ENCODE results near the gene FRY. TPM values are rescaled to one million over a fixed set of nuclear protein-coding genes. Genes with fewer than 3 reads are reported as not detected.

The FRY gene
- total RNA-seq, 1 experiment from 2014 or later, result 1.3 TPM

GRCh38 chr13:32040052-32040642 lies 8.6 kb downstream of the FRY start:
- intact Hi-C loops (cut with micrococcal nuclease), result no loop called here
- H3K4me1 ChIP-seq (ENCODE audit: insufficient read depth, low read length), result no peaks in the 10 kb centered on the region
- H4K20me1 ChIP-seq (ENCODE audit: low read length), result no peaks in the 10 kb centered on the region
- H3K79me2 ChIP-seq (ENCODE audit: low read length), result no peaks in the 10 kb centered on the region
- H3K36me3 ChIP-seq (ENCODE audit: low read depth, low read length), result no peaks in the 10 kb centered on the region
- no peak overlapping the region for H3K9ac ChIP-seq (ENCODE audit: low read length)
- no peak overlapping the region for H3K4me2 ChIP-seq (ENCODE audit: low read length)
- H3K4me3 ChIP-seq (ENCODE audit: low read length), result no peak overlapping the region
- H3K27ac ChIP-seq (ENCODE audit: low read length), result no peak overlapping the region
- POLR2A ChIA-PET (ENCODE audit: unreplicated experiment), result no interaction called here
- TF ChIP-seq EZH2 (IDR thresholded peaks at IDR 0.05; ENCODE audit: low read length, unreplicated experiment), result no peak
- no peak for TF ChIP-seq EZH2phosphoT487 (IDR thresholded peaks at IDR 0.05; ENCODE audit: borderline replicate concordance, low read length)
- no peak for TF ChIP-seq CTCF (conservative IDR thresholded peaks at IDR 0.05; ENCODE audit: low read depth, low read length)
- no peaks in the 10 kb centered on the region for H3K9me2 ChIP-seq (replicated peaks; ENCODE audit: low read length)
- DNase-seq (no peak), ATAC-seq (no peak)
- BruUV-seq (replicated peaks), result no TSS peak
- CTCF ChIA-PET, result no interaction called here
- no peak overlapping the region for H2AFZ ChIP-seq (ENCODE audit: low read length)
- H3F3A ChIP-seq (ENCODE audit: low read length, unreplicated experiment), result no peaks in the 10 kb centered on the region
- H3K9me3 ChIP-seq (ENCODE audit: low read length), result no peaks in the 10 kb centered on the region
- H3K27me3 ChIP-seq (ENCODE audit: low read length), result no peaks in the 10 kb centered on the region

GRCh38 chr13:32040689-32041088 lies 9.1 kb downstream of the FRY start:
- CTCF ChIA-PET, result no interaction called here
- H3K4me3 ChIP-seq (ENCODE audit: low read length), result no peak overlapping the region
- H3K27ac ChIP-seq (ENCODE audit: low read length), result no peak overlapping the region
- H3K36me3 ChIP-seq (ENCODE audit: low read depth, low read length), result no peaks in the 10 kb centered on the region
- POLR2A ChIA-PET (ENCODE audit: unreplicated experiment), result no interaction called here
- intact Hi-C loops (cut with micrococcal nuclease), result no loop called here
- H3K9me3 ChIP-seq (ENCODE audit: low read length), result no peaks in the 10 kb centered on the region
- TF ChIP-seq EZH2 (IDR thresholded peaks at IDR 0.05; ENCODE audit: low read length, unreplicated experiment) (no peak), CTCF (conservative IDR thresholded peaks at IDR 0.05; ENCODE audit: low read depth, low read length) (no peak), EZH2phosphoT487 (IDR thresholded peaks at IDR 0.05; ENCODE audit: borderline replicate concordance, low read length) (no peak)
- H3K79me2 ChIP-seq (ENCODE audit: low read length), result no peaks in the 10 kb centered on the region
- no TSS peak for BruUV-seq (replicated peaks)
- H3K4me1 ChIP-seq (ENCODE audit: insufficient read depth, low read length), result no peaks in the 10 kb centered on the region
- no peak overlapping the region for H2AFZ ChIP-seq (ENCODE audit: low read length)
- H4K20me1 ChIP-seq (ENCODE audit: low read length), result no peaks in the 10 kb centered on the region
- no peaks in the 10 kb centered on the region for H3K27me3 ChIP-seq (ENCODE audit: low read length)
- no peak overlapping the region for H3K4me2 ChIP-seq (ENCODE audit: low read length)
- no peak for DNase-seq
- H3K9ac ChIP-seq (ENCODE audit: low read length), result no peak overlapping the region
- no peaks in the 10 kb centered on the region for H3K9me2 ChIP-seq (replicated peaks; ENCODE audit: low read length)
- no peaks in the 10 kb centered on the region for H3F3A ChIP-seq (ENCODE audit: low read length, unreplicated experiment)
- ATAC-seq, result no peak

- Histone ChIP-seq H3K36me3 (ENCODE audit: low read depth, low read length) (no peaks in the 10 kb centered on the region), H3K9ac (ENCODE audit: low read length) (no peak overlapping the region), H3K4me3 (ENCODE audit: low read length) (no peak overlapping the region), H3K4me1 (ENCODE audit: insufficient read depth, low read length) (no peaks in the 10 kb centered on the region), H4K20me1 (ENCODE audit: low read length) (no peaks in the 10 kb centered on the region), H2AFZ (ENCODE audit: low read length) (no peak overlapping the region), H3F3A (ENCODE audit: low read length, unreplicated experiment) (no peaks in the 10 kb centered on the region), H3K79me2 (ENCODE audit: low read length) (no peaks in the 10 kb centered on the region), H3K4me2 (ENCODE audit: low read length) (no peak overlapping the region), H3K27me3 (ENCODE audit: low read length) (no peaks in the 10 kb centered on the region), H3K27ac (ENCODE audit: low read length) (no peak overlapping the region), H3K9me3 (ENCODE audit: low read length) (no peaks in the 10 kb centered on the region), H3K9me2 (replicated peaks; ENCODE audit: low read length) (no peaks in the 10 kb centered on the region)
- BruUV-seq (replicated peaks), result no TSS peak
- no peak for TF ChIP-seq EZH2 (IDR thresholded peaks at IDR 0.05; ENCODE audit: low read length, unreplicated experiment)
- TF ChIP-seq EZH2phosphoT487 (IDR thresholded peaks at IDR 0.05; ENCODE audit: borderline replicate concordance, low read length), result no peak
- no peak for TF ChIP-seq CTCF (conservative IDR thresholded peaks at IDR 0.05; ENCODE audit: low read depth, low read length)
- ATAC-seq, result no peak
- DNase-seq, result no peak
- ChIA-PET POLR2A (ENCODE audit: unreplicated experiment) (no interaction called here), CTCF (no interaction called here)
- intact Hi-C loops (cut with micrococcal nuclease), result no loop called here
Observed at GRCh38 chr13:32041429-32041828, 9.9 kb downstream of the FRY start.

Measured in PC-3 (cell line).